Upper lobe of left lung (tissue), 4 donors: ENCODE data around the gene PHF5A.
"Not testable (repeated sequence)": the region's sequence is repeated elsewhere in the genome, so short reads cannot be mapped to it uniquely, and the experiment has no call there.

Experiments used
- CTCF ChIP-seq, 6 experiments: fragments of 450-650 bp in 4 of 6; fragments of 200-600 bp in 2 of 6; sonication (generic) in 2 of 6; IDR thresholded peaks; one replicate each; pipeline ENCODE4 v1.5.1; 2016 to 2019; ENCODE audit warnings: antibody characterized with exemption in 6 of 6
- POLR2A ChIP-seq, 4 donors: fragments of 450-650 bp; IDR thresholded peaks; one replicate each; pipeline ENCODE4 v1.5.1; 2016 to 2017; ENCODE audit warnings: antibody characterized with exemption in 4 of 4, mild to moderate bottlenecking in 2 of 4

- TF ChIP-seq POLR2A, CTCF (IDR thresholded peaks at IDR 0.05): not testable (repeated sequence)
Observed at GRCh38 chr22:41460071-41460470, 8.4 kb downstream of the PHF5A start.
